H54 (cell line): ENCODE results near the gene RPS21.

Experiments used
- DNase-seq: peaks from one replicate; pipeline ENCODE4 v3.0.0; 2011; ENCODE audit warnings: low spot score, mixed read lengths; ENCODE audit not compliant: insufficient read length
- FAIRE-seq: peaks from 3 replicates; lab custom pipeline; 2011; peaks lifted over from hg19 to GRCh38; lab: Jason Lieb, UNC
- POLR2A ChIP-seq: IDR thresholded peaks from 2 replicates; pipeline ENCODE4 v1.6.1; 2011; ENCODE audit warnings: low read depth, mild to moderate bottlenecking, low read length

RPS21 gene

GRCh38 chr20:62408640-62409039, 21.7 kb downstream of the RPS21 start:
- no peak for FAIRE-seq
- TF ChIP-seq POLR2A: no peak
- no peak for DNase-seq

GRCh38 chr20:62409086-62409853, 22.4 kb downstream of the RPS21 start:
- TF ChIP-seq POLR2A: no peak

GRCh38 chr20:62409931-62410745, 23.2 kb downstream of the RPS21 start:
- TF ChIP-seq POLR2A: no peak
- no peak for FAIRE-seq
- peak; percentile 69 for DNase-seq

More at GRCh38 chr20:62409086-62409853, 22.4 kb downstream of the RPS21 start:
- no peak for FAIRE-seq
- DNase-seq: no peak

GRCh38 chr20:62410746-62411478, 24.0 kb downstream of the RPS21 start:
- DNase-seq: no peak
- TF ChIP-seq POLR2A: no peak
- no peak for FAIRE-seq

GRCh38 chr20:62411479-62412193, 24.7 kb downstream of the RPS21 start:
- no peak for FAIRE-seq
- no peak for TF ChIP-seq POLR2A

DNA sequence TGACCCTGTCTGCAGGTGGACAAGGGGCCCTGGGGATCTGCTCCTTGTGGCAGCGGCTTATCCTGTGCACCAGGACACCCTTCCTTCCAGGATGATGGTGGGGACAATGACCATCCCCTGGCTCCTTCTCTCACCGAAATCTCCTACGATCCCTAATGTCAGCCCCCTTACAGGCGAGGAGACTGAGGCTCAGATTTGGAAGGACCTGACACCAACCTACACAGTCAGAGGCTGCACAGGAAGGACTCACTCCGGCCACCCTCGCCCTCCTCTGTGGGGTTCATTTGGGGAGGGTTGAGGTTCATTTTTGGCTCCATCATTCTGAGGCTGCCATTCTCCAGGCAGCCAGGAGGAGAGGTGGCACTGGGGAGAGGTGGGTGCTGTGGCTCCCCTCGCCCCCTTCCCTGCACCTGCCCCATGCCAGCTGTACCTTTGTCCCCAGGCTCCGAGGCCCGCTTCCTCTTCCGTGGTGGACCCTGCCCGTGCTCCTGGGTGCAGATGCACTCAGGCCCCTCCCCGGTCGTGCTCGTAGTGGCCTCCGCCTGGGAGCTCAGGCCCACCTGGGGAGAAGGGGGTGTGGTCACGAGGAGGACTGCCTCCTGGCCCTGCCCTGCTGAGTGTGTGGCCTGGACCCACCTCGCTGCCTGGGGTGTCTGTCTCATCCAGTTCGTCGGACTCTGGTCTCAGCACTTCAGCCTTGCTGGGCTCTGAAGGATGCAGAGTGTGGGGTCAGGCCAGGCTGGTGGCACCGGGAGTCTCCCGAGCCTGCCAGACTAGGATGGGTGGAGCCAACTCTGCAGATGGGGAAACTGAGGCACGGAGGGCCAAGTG, 25.5 kb downstream of the RPS21 start:
- TF ChIP-seq POLR2A: no peak
- DNase-seq (no peak), FAIRE-seq (no peak)

More at GRCh38 chr20:62411479-62412193, 24.7 kb downstream of the RPS21 start:
- no peak for DNase-seq

DNA sequence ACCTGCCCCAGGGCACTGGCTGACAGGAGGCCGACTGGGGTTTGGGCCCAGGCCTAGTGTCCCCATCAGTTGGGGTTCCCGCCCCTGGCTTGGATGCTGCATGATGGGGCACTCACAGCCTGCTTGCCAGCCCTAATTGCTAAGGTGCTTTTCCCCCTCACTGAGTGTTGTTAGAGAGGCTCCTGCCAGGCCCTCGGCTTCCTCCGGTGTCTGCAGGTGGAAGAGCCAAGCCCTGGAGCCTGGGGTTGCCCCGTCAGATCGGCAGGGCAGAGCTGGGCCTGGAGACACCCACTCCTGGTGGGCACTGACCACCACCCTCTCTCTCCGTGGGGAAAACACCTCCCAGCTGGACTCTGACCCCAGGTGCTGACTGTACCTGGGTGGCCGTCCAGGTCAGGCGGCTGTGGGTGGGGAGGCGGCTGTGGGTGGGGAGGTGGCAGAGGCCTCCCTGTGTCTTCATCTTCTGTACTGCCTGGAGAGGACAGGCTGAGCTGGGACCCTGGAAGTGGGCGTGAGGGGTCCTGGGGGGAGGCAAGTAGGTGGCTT, 26.2 kb downstream of the RPS21 start:
- no peak for FAIRE-seq
- DNase-seq: no peak
- TF ChIP-seq POLR2A: no peak

DNA sequence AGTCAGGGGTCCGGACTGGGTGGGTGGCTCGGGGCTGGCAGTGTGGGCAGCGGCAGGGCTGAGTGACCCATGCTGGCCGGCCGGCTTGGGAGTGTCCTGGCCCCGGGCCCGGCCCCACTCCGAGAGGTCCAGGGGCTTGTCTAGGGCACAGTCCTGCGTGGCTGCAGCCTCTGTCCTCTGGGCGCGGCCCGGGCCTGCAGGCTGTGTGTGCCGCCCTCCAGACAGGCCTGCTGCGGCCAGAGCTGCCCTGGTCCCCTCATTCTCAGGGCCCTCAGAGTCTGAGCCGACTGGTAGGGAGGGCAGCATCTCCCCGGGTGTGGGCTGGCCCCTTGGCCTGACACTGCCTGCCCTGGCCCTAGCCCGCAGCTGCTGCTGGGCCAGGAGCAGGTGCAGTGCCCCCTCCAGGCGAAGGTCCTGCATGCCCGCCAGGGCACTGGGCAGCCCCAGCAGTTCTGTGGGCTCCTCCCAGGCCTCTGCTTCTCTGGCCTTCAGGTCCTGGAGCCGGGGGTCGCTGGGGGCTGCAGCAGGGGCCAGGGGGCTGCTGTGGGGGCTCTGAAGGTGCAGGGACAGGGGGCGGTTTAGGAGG, 27.1 kb downstream of the RPS21 start:
- FAIRE-seq: no peak
- TF ChIP-seq POLR2A: no peak
- DNase-seq: peak; percentile 70

GRCh38 chr20:62415354-62416111, 28.6 kb downstream of the RPS21 start:
- DNase-seq (no peak), FAIRE-seq (no peak)
- no peak for TF ChIP-seq POLR2A

DNA sequence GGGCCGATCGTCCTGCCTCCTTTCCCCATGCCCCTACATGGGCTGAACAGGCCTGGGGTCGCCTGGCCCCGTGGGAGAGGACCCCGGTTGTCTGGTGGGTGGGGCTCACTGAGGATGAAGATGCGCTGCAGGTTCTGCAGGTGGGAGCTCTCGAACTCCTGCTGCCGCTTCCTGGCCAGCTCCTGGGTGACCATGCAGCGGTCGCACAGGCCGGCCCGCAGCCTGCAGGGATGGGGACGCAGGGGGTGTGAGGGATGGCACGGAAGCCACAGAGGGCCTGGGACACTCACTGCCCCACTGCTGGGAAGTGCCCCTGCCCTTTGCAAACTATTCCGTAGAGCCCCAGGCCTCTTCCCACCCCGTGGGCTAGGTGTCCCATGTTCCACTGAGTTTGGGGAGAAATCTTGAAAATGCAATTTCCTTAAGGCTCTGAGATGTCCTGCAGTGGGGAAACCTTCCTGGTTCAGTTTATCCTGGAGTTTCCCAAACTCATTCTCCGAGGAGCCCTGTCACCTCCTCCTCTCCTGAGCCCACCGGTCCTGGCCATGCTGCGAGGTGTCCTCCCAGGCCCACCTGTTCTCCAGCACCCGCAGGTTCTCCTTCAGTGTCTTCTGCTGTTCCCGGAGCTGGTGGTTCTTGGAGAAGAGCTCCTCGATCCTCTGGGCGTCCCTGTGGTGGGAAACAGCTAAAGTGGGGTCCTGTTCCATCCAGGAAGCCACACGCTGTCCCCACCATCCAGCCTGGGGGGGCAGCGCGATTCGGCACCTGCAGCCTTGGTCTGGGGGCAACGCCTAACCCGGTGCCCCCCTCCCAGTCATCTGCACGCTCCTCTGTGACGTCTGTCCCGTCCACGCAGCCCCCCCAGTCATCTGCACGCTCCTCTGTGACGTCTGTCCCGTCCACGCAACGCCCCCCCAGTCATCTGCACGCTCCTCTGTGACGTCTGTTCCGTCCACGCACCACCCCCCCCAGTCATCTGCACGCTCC, 30.0 kb downstream of the RPS21 start:
- FAIRE-seq: no peak
- DNase-seq: no peak
- TF ChIP-seq POLR2A: no peak
